ENCODE measurements around the gene NR2E3.

NR2E3 gene

DNA sequence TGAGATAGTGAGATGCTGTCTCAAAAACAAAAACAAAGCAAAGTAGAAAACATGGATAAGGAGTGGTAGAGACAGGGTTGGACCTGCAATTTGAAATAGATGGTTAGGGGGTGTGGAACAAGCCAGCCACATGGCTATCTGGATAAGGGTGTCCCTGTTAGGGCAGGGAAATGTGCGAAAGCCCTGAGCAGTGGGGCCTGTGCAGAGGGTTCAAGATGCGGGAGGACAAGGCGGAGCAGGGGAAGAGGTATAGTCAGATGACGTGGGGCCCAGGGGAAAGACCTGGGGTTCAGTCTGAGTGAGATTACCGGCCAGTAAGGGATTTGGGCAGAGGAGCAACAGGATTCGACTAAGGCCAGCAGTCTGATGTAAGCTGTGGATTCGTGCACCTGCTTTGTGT lies 18.4 kb upstream of the NR2E3 start:
- DNase-seq (ENCODE audit: low read depth), result no peak

DNA sequence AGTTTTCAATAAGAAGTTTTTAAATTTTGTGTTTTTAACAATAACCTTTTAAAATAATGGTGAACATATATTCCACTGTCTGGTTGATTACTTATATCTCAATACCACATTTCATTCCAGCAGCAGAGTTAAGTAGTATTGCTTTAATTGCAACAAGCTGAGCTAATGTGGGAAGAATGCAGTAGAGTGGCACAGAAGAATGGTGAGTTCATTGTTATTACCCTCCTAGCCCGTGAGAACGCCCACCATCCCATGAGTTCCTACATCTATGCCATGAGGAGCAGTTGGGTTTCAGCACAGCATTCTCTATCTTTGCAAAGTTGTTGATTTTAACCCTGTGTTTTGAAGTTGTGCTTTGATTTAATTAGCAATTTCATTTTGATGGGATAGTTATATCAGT lies 17.8 kb upstream of the NR2E3 start:
- no peak for DNase-seq (ENCODE audit: low read depth)

DNA sequence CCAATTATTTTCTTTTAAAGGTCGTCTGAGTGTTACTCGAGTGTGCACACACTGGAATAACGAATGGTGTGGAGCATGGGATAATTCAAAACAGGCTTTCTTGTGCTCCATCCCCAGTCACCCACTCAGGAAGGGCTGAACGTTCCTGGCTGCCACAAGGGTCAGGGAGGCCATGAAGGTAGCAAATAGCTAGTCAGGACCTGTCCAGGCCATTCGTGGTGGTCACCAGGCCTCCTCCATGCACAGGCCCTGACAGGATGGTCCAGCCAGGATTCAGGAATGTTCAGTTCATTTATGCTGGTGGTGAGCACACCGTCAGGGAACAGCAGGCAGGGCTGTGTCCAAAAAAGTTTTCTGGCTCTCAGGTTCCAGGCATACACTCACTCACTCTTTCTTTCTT lies 11.7 kb upstream of the NR2E3 start:
- DNase-seq (ENCODE audit: low read depth), result no peak

DNA sequence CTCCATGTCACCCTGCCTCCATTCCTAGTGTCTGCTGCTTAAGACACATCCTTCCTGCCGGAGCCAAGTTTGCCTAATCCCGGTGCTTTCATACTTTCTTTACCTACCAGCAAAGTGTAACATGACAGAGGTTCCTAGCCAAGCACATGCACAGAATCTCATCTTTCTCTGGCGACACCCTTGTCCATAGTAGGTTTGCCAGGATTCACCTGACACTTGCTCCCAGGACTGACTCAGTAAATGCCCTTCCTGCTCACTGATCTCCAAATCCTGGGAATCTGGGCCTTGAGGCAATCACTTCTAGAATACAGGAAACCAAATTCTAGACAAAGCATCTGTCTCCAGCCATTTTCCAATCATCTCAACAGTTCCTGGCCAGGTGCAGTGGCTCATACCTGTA lies 10.2 kb upstream of the NR2E3 start:
- DNase-seq (ENCODE audit: low read depth), result no peak

DNA sequence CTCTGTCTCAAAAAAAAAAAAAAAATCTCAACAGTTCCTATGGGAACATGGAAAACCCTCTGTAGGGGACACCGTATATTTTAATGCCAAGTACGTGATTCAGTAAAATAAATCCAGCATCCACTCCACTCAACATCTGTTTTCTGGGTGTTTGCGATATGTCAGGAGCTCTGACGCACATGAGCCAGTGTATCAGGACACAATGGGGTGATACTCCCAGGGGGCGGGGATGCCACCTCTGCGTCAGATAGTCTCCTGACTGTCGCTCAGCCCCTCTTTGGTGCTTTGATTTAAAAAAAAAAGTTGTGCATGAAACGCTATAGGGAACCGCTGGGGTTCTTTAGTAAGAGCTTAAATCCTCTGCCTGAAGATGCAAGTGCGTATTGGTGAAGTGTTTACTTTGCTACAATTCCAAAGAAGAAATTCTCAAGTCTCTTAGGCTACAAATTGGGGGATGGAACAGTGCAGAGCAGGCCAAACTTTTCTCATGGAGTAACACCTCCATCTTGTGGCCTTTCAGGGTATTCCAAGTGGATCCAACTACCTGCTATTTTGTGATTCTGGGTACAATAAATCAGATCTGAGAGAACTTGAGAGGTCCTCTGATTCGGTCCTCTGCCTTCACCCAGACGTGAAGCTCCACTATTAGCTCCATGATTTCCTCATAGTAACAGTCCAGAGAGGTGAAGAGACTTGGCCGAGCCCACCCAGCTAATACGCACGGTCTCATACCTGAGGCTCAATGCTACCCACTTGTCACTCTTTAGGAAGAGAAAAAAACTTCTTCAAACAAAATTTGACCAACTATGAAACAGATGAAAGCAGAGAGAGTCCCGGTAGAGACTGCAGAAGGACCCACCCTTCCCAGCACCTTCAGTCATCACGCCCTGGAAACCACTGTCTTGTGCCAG lies 9.3 kb upstream of the NR2E3 start:
- no peak for DNase-seq (ENCODE audit: low read depth)

DNA sequence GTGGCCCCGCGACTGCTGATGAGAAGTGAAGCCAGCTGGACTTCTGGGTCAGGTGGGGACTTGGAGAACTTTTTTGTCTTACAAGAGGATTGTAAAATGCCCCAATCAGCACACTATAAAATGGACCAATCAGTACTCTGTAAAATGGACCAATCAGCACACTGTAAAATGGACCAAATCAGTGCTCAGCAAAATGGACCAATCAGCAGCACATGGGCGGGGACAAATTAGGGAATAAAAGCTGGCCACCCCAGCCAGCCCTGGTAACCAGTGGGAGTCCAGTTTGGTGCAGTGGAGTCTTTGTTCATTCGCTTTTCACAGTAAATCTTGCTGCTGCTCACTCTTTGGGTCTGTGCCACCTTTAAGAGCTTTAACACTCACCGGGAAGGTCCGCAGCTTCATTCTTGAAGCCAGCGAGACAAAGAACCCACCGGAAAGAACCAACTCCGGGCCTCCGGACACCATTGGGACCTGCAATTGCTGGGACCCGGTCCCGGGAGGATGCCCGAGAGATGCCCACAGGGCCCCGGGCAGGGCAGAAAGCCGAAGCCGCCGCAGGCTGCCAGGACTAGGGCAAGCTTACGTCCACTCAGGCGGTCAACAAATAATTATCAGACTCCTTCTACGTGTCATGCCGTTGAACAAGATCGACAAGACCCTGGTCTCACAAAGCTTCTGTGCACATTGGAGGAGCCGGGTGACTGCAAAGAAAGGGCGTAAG lies 8.3 kb upstream of the NR2E3 start:
- no peak for DNase-seq (ENCODE audit: low read depth)

DNA sequence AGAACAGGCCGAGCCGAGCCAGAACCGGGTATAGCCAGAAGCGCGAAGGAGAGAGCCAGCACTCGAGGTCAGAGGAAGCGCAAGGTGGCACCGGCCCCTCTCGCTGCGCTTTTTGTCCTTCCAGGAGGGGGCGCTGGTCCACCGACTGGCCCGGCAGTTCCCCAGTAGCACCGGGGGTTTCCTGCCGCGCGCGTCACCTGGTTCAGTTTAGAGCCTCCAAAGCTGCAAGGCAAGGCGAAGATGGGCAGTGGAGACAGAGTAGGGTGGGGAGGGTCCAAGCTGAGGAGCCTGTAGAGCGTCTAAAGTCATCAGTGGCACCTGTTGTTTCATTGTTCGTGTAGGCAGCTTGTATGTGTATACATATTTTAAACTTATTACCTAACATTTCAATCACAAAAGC lies 7.6 kb upstream of the NR2E3 start:
- DNase-seq (ENCODE audit: low read depth), result no peak

DNA sequence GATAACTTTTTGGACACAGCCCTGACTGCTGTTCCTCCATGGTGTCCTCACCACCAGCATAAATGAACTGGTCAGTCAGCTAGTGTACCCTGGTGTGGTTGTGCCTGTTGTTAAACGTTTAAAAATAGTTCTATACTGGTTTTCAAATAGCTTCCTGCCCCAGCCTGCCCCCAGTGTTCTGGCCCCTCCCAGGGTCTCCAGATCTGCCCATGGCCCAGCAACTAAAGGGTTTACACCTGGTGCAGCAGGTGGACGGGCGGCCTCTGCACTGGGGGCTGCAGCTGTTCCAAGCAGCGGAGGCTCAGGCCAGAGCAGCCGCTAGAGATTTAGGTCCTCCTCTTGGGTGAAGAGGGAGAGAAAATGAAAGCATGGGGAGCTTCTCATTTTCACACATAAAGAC lies 6.1 kb upstream of the NR2E3 start:
- DNase-seq (ENCODE audit: low read depth), result no peak

DNA sequence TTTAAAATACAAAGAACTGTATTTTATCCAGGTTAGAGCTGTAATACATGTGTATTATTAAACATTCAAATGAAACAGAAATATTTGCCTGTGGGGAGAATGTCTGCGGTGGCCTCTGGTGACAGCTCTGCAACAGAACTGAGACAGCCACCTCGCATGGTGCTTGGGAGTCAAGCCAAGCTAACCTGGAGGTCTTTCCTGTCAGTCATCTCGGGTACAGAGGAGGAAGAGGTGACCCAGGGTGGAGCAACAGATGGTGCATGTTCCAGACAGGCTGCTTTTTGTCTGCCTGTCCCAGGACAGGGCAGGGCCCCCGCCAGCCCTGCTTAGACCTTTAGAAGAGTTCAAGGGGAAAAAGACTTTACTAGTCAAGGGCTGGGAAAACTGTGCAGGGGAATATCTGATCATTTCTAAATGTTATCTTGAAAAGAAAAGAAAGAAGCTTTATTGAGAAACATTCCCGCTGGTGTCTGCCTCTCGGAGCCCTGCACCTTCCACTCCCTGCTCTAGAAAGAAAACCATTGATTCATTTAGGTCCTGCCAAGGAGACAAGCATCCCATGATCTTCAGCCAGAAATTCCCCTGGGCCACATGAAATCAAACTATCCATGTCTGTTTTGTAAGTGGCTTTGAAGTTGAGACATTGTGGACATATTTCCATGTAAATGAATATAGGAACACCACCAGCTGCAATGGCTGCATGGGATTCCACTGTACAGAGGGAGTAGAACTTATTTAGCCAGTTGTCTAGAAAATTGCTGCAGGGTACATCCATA lies 5.5 kb upstream of the NR2E3 start:
- no peak for DNase-seq (ENCODE audit: low read depth)

DNA sequence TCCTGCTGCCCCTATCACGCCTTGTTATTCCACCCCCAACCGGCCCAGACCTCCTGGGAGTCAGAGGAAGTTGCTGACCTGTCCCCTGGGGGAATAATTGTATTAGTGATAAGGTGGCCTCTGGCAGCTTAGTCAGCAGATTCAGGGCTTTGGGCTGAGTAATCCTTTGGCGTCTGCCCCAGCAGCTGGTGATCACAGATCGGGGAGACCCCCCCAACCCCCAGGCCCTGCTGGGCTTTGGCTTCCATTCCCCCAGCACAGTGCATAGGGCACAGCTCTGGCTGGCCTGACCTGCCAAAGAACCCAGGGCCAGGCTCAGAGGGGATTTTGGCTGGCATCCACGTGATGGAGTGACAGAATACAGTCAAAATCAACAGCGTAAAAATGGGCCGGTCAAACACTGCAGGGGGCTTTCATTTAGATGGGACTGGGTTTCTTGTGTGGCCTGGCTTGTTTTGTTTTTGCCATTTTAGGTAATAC lies 3.9 kb upstream of the NR2E3 start:
- DNase-seq (ENCODE audit: low read depth), result no peak

DNA sequence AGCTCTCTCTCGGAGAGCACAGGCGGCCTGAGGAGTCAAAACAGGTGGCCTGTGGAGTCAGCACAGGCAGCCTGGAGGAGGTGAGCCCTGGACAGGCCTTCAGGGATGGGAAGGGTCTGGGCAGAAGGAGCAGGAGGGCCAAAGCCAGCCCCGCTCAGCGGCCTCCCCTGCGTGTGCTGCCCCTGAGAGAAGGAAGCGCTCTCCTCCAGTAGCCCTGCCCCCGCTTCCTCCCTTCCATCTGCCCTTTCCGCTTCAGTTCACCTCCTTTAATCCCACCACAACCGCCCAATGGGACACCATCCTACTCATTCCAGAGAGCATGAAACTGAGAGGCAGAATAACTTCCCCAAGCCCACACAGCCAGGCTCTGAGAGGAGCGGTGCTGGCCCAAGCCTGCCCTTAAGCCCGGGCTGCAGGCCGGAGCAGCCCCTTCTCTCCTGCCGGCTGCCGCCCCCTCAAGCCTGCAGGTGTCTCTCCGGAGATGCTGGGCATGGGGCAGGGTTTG lies 3.2 kb upstream of the NR2E3 start:
- DNase-seq (ENCODE audit: low read depth), result no peak

DNA sequence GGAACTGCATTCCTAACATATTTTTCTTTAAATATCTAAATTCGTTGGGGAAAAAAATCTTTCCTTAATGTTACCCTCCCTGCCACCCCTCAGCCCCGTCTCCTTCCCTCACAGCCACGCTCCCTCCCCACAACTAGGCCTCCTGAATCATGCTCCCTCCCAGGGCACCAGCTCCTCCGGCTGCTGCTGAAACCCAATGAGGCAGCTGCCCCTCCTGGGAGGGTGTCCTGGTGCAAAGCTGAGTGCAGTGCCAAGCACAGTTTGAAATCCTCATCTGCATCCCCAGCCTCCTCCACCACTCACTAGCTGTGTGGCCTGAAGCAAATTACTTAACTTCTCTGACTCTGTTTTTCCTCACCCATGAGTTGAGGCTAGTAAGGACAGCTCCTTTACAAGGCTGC lies 2.7 kb upstream of the NR2E3 start:
- DNase-seq (ENCODE audit: low read depth), result no peak

DNA sequence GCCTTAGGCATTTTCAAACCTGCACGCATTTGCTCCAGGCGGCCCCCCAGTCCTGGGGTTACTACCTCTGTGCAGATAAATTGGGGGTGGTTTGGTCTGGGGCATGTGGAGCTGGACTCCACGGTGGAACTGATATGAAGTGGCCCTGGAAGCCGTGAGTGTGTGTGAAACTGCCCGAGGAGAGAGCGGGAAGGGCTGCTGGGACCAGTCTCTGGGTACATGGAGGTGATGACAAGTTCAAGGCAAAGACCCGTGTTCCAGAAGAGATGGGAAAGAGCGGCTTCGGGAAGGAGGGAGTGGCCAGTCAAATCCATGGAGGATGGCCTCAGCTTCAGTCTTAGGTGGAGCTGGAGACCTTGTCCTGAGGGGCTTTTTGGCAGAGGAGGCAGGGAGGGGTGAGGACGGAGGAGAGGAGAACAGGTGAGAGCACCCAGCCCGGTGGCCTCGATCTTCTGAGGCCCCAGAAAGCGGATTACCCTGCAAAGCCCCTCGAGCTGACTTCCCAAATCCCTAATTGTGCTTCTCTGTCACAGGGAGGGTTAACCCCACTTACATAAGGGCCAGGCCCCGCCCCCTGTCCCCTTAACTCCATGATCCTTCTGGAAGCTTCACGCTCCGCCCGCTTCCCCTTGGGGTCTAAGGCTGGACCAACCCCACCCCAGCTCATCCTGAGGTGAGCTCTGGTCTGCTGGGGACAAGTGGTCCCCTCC lies 1.9 kb upstream of the NR2E3 start:
- no peak for DNase-seq (ENCODE audit: low read depth)

DNA sequence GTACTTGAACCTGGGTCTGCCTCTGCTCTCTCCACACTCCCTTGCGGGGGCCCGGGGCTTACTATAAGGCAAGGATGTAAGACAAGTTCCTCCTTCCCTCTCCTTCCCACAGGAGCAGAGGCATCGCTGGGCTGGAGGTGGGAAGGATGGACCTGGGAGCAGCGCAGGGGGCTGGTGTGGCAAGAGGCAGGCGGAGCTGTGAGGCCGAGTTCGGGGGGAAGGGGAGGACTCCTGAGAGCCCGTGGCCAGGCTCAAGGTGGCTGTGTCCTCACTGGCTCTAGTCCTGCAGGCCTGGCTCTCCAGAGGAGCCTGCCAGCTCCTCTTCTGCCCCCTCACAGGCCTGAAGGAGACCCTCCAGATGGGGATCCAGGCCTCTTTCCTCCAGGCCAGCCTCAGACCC lies 1.0 kb upstream of the NR2E3 start:
- DNase-seq (ENCODE audit: low read depth), result no peak

DNA sequence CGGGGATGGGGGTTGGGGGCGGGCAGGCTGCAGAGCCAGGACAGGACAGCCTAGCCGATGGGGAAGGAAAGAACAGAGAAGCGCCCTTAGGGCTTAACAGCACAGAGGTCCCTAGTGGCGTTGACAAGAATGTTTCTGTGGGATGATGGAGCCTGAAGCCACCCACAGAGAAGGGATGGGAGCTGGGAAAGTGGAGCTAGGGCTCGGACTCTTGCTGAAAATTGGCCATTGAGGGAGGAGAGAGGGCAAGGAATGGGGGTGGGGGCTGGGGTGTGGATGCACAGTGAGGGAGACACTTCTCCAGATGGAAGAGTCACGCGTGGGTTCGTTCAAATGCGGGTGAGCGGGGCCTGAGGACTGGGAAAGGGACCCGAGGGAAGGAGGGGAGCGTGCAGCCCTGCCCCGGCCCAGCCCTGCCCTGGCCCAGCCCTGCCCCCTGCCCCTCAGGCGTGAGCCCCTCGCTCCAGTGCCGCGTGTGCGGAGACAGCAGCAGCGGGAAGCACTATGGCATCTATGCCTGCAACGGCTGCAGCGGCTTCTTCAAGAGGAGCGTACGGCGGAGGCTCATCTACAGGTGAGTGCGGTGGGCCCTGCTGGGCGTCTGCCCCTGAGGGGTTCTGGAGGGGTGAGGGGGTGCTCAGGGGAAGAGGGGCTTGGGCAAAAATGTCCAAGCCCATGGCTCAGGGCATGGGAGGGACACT lies 832 bp downstream of the NR2E3 start:
- no peak for DNase-seq (ENCODE audit: low read depth)

DNA sequence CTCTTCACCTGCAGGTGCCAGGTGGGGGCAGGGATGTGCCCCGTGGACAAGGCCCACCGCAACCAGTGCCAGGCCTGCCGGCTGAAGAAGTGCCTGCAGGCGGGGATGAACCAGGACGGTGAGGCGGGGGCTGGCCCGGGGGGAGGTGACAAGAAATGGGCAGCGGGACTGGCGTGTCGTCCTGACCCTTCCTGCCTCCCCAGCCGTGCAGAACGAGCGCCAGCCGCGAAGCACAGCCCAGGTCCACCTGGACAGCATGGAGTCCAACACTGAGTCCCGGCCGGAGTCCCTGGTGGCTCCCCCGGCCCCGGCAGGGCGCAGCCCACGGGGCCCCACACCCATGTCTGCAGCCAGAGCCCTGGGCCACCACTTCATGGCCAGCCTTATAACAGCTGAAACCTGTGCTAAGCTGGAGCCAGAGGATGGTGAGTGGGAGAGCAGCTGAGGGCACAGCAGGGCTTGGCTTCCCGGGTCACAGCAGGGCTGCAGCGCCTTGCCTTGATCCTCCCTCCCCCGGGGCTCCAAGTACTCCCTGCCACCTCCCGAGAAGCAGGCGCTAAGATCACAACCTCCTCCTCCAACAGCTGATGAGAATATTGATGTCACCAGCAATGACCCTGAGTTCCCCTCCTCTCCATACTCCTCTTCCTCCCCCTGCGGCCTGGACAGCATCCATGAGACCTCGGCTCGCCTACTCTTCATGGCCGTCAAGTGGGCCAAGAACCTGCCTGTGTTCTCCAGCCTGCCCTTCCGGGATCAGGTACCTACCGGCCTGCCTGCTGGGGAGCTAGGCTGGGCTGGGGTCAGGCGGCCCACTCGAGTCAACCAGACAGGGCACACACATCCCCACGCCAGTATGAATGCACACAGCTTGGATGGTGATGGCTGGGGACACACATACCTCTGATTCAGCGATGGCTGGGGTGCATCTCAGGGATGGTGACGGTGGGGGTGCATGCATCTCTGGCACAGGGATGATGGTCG lies 1.7 kb downstream of the NR2E3 start:
- DNase-seq (ENCODE audit: low read depth), result no peak

DNA sequence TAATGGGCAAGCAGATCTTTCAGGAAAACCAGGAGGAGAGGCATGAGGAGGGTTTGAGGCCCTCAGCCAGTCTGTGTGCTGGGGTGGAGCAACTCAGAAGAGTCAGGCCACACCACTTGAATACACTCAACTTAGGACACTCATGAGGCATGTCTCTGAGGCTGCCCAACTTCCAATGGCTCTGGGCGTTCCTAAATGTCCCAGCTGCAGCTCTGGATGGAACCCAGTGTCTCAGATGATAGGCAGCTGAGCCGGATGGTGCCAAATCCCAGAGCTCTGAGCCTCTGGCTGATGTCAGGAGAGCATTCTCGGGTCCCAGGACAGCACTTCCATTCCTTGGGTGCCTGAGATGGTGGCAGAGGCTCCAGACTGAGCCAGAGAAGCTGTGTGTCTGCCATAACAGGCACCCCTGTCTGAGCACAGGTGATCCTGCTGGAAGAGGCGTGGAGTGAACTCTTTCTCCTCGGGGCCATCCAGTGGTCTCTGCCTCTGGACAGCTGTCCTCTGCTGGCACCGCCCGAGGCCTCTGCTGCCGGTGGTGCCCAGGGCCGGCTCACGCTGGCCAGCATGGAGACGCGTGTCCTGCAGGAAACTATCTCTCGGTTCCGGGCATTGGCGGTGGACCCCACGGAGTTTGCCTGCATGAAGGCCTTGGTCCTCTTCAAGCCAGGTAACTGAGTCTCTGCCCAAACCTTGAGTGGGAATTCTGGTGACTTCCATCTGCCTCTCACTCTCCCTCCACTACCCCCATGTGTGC lies 2.8 kb downstream of the NR2E3 start:
- no peak for DNase-seq (ENCODE audit: low read depth)

DNA sequence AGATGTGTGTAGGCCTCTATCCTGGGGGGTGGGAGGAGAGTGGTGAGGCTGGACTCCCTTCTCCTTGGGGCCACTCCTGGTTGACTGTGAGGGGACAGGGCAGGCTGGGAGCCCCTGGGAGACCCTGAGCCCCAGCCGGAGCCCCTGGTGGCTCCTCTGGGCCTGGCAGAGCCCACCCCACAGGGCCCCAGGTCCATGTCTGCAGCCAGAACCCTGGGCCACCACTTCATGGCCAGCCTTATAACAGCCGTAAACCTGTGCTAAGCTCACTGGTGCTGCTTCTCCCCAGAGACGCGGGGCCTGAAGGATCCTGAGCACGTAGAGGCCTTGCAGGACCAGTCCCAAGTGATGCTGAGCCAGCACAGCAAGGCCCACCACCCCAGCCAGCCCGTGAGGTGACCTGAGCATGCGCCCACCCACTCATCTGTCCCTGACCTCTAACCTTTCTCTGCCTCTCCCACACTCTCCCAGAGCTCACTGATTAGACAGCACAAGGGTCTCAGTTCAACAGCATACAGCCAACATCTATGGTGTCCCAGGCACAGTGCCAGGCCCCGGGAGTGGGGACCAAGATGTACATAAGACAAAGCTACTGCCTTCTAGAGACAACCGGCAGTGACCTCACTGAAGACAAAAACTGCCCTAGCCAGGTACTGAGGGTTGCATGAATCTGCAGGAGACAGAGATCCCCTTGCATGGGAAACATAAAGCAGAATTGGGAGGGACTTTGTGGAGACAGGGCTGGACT lies 3.5 kb downstream of the NR2E3 start:
- DNase-seq (ENCODE audit: low read depth), result no peak

Data from T-helper 22 cell (primary cell).